Stomach smooth muscle (tissue), 2 donors: ENCODE measurements around the gene NTRK3.

Source experiments
- H3K27ac ChIP-seq: one replicate; pipeline ENCODE4 v1.7.0; 2013; ENCODE audit warnings: mild to moderate bottlenecking, low read length, inconsistent platforms
- H3K27me3 ChIP-seq, 2 donors: one replicate each; pipeline ENCODE4 v1.7.0; 2013; ENCODE audit warnings: low read length in 2 of 2; ENCODE audit not compliant: insufficient read depth in 2 of 2, control insufficient read depth in 1 of 2
- H3K36me3 ChIP-seq, 2 donors: one replicate each; pipeline ENCODE4 v1.7.0; 2013; ENCODE audit warnings: low read length in 2 of 2; ENCODE audit not compliant: control insufficient read depth in 2 of 2, insufficient read depth in 2 of 2
- H3K4me1 ChIP-seq: one replicate; pipeline ENCODE4 v1.7.0; 2013; ENCODE audit warnings: low read length; ENCODE audit not compliant: control insufficient read depth, insufficient read depth
- H3K4me3 ChIP-seq, 2 donors: one replicate each; pipeline ENCODE4 v1.7.0; 2013; ENCODE audit warnings: low read length in 2 of 2
- H3K9ac ChIP-seq, 2 donors: one replicate each; pipeline ENCODE4 v1.7.0; 2013; ENCODE audit warnings: low read length in 2 of 2, mild to moderate bottlenecking in 1 of 2
- H3K9me3 ChIP-seq, 2 donors: one replicate each; pipeline ENCODE4 v1.7.0; 2013; ENCODE audit warnings: low read length in 2 of 2; ENCODE audit not compliant: control insufficient read depth in 2 of 2
- donor health status: healthy.
- donor health status: Pancreatic carcinoma.

Gene NTRK3

GRCh38 chr15:87816016-87816415 lies 440.5 kb downstream of the NTRK3 start:
- Histone ChIP-seq H3K9me3 (no peaks in the 10 kb centered on the region), H3K36me3 (no peaks in the 10 kb centered on the region), H3K27ac (no peak overlapping the region), H3K27me3 (no peaks in the 10 kb centered on the region), H3K4me3 (no peak overlapping the region), H3K9ac (no peak overlapping the region), H3K4me1 (no peaks in the 10 kb centered on the region)
